NCI-H2107 (cell line): Measurements from ENCODE around the gene SLC22A8.
"Not testable (repeated sequence)": the region's sequence is repeated elsewhere in the genome, so short reads cannot be mapped to it uniquely, and the experiment has no call there.

Source experiments
- DNase-seq: peaks from one replicate; lab custom pipeline; 2025; lab: John Stamatoyannopoulos, UW

The SLC22A8 gene

DNA sequence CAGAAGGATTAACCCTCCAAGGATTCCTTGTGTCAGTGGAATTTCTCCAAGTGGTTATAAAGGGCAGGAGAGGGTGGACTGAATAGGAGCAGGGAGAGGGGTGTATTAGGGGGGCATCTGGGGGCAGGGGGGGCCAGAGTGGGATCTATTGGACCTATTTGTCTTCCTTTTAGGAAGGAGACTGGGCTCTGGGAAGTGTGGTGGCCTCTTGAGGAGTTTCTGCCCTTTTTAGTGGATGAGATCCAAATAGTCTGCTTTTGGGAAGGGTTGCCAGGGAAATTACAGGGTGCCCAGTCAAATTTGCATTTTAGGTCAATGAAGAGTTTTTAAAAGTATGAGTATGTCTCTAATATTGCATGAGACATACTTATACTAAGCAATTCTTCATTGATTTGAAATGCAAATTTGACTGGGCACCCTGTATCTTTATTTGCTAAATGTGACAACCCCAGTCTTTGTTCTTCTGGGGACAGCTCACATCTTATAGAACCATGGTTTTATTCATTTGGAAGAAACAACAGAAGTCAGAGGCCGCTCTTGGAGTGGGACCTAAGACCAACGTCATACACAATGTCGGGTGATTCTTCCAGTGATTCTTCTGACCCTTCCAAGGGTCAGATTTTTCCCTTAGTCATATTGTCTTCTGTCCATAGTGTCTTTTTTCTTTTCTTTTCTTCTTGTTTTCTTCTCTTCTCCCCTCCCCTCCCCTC lies 30.4 kb downstream of the SLC22A8 start:
- DNase-seq = no peak

DNA sequence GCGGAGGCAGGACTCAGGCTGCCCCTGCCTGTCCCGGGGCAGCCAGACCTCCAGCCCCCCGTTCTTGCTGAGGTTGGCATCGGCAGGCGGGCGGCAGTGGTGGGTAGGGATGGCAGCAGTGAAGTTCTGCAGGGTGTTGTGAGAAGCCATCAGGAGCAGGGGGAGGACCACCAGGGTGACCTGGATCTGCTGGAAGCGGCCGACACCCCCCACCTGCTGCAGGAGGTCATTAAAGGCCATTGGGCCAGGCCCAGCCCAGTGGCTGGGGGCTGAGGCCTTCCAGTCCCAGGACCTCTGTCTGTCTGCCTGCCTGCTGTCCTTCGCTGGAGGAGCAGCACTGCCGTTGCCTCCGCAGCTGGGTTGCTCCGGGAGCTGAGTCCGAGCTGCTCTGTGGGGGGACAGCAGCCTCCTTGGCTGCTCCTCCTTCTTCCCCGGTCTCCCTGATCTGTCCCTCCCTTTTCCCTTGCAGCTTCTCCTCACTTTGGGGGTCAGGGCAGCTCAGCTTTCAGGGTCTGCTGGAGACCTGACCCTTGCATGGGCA lies 31.1 kb downstream of the SLC22A8 start, which contains the start of gene SLC22A6:
SLC22A6 (minus strand) TSS at position 517 of the 541 bp plus-strand sequence; CDS start at position 240, 277 bp downstream.
- no peak for DNase-seq

DNA sequence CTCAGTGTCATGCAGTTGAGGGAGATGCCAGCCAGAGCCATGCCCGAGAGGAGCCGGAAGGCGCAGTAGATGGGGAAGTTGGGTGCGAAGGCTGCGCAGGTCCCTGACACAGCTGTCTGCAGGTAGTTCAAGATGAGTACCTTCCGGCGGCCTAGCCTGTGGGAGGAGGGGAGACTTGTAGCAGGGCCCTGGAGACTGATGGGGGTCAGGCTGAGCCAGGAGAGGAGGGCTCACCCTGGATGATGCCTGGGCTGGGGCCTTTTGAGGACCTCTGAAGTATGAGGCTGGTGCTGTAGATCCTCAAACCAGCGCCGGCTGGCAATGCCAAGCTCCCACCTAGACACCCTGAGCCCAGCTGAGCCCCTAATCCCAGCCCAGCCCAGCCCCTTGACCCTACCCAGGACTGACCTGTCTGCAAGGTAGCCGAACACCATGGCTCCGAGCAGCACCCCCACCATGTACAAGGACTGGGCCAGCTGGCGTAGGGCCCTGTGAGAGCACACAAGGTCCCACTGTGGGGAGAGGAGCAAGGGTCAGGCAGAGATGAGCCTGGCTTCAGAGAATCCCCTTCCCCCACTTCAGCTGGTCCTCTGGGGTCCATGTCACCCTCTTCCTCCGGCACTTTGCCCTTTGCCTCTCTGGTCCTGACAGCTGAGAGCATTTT lies 32.0 kb downstream of the SLC22A8 start:
- DNase-seq = no peak

DNA sequence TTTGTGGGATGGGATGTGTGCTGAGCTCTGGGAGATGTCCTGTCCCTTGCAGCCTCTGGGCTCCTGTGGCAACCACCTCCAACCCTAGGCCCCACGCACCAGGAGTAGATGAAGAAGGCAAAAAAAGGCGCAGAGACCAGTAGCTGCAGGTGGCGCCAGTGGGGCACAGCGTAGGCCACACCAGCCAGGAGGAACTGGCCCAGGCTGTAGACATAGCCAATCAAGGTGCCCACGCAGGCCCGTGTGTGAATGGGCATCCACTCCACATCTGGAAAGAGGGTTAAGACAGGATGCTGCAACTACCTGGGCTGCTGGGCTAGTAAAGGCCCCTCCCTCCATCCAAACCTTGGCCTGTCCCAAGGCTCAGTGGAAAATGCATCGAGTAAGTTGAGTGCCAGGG lies 33.9 kb downstream of the SLC22A8 start:
- DNase-seq = no peak

DNA sequence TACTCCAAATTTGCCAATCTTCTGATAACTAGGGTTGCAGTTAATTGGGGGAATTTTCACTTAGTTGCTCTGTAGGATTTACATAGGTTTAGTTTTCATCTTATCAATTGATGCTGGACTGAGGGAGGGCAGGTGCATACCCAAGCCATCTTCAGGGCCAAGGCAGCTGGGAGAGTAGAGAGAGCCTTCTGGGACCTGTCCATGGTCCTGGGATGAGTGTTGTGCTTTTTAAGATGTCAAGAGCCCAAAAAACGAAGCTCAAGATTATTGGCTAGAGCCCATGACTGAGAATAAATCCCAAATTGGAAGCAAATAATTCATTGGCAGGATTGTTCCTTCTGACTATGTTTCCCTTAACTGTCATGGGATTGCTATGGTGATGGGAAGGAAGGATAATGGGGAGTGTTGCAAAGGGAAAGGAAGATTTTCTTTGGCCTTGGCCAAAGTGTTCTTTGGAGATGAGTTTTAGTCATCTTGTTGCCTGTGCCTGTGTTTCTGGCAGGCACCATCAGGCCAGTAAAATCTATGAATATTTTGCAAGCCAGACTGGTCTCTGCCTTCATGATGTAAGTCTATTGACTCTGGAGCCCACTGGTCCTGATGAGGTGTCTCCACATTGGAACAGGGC lies 35.4 kb downstream of the SLC22A8 start:
- DNase-seq = no peak

DNA sequence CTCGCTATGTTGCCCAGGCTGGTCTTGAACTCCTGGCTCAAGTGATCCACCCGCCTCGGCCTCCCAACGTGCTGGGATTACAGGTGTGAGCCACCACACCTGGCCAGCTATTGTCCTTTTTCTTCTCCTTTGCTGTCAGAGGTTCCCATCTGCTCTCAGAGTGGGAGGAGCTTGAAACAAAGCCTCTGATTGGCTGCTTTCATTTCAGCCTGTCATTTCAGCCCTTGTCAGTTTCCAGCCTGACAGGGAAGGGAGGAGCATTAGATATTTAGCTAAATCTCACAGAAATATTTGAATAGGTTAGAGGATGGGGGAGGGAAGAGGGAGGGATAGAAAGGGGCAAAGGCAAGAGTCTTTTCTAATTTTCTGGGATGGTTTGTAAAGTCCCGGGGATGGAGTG lies 39.5 kb downstream of the SLC22A8 start:
- DNase-seq = no peak

DNA sequence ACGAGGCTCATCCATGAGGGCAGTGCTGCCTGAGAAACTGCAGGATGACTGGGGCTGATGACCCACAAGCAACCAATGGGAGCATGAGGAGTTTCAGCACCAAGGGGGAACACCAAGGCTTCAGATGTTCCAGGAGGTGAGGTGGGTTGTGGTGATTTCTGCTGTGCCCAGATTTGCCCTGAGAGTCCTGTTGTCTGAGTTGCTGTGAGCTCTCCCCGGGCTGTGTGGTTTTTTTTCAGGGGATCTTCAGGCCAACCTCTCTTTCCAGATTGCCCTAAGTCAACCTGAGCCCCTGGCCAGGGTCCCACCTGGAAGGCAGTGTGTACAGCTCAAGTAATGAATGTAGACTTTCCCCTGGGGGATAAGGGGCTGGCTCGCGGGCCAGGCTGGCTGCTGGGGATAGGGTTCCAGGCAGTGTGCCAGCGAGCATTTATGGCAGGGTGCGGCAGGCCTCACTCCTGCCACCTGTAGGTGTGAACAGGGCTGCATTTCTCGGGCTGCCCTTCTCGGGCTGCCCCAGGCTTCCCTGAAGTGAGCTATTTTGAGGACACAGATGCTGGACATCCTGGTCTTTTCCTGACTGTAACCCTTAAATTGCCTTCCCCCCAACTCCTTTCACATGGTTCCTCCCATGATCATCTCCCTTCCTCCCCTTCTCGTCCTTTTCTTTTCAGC lies 40.7 kb downstream of the SLC22A8 start:
- peak; percentile 56 for DNase-seq

DNA sequence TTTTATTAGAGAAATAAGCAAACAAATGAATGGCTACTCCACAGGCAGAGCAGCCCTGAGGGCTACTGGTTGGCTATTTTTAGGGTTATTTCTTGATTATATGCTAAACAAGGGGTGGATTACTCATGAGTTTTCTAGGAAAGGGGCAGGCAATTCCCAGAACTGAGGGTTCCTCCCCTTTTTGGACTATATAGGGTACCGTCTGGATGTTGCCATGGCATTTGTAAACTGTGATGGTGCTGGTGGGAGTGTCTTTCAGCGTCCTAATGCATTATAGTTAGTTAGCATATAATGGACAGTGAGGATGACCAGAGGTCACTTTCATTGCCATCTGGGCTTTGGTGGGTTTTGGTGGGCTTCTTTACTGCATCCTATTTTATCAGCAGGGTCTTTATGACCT lies 50.1 kb downstream of the SLC22A8 start:
- no peak for DNase-seq

DNA sequence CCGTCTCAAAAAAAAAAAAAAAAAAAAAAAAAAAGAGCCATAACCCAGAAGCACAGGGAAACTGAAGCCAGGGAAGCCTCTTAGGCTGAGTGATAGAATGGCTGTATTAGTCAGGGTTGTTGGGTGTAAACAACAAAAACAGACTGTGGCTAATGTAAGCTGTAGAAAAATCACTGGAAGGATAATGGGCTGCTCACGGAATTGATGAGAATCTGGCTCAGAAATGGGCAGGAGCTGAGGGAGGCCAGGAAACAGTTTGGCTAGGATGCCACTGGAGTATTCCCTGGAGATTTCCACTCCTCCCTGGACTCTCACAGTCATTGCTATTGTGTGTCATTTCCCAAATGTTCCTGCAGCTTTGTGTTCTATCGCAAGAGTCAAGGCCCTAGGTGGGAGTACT lies 53.2 kb downstream of the SLC22A8 start:
- no peak for DNase-seq

DNA sequence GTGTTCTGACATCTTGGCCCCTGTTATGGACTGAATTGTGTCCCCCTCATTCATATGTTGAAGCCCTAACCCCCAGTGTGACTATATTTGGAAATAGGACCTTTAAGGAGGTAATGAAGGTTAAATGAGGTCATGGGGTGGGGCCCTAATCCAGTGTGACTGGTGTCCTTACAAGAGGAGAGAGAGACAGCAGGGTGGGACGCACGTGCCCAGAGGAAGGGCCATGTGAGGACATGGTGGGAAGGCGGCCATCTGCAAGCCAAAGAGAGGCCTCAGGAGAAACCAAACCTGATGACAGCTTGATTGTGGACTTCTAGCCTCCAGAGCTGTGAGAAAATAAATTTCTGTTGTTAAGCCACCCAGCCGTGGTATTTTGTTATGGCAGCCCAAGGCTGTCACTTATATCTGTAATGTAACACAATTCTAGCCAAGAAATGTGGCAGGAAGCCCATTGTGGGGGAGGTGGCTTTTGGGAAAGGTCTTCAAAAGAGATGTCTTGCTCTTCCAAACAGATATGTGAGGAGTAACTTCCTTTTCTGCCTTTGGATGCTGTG lies 54.5 kb downstream of the SLC22A8 start:
- DNase-seq = no peak

DNA sequence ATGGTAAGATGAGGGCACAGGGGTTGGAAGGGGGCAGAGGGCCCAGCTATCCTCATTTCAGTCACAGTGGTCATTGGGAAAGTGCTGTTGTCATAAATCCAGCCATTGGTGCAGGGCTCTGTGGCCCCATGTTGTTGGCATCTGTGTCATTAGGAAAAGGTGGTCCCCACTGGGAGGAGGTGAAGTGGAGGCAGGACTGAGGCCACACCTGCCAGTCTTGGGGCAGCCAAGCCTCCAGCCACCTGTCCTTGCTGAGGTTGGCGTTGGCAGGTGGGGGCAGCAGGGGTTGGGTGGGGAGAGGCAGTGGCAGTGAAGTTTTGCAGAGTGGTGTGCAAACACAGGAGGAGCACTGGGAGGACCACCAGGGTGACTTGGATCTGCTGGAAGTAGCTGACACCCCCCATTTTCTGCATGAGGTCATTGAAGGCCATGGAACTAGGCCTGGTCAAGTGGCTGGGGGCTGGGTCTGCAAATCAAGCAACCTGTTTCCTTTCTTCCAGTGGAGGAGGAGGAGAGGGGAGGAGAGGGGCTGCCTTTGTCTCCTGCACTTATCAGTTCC lies 56.1 kb downstream of the SLC22A8 start:
- DNase-seq = no peak

DNA sequence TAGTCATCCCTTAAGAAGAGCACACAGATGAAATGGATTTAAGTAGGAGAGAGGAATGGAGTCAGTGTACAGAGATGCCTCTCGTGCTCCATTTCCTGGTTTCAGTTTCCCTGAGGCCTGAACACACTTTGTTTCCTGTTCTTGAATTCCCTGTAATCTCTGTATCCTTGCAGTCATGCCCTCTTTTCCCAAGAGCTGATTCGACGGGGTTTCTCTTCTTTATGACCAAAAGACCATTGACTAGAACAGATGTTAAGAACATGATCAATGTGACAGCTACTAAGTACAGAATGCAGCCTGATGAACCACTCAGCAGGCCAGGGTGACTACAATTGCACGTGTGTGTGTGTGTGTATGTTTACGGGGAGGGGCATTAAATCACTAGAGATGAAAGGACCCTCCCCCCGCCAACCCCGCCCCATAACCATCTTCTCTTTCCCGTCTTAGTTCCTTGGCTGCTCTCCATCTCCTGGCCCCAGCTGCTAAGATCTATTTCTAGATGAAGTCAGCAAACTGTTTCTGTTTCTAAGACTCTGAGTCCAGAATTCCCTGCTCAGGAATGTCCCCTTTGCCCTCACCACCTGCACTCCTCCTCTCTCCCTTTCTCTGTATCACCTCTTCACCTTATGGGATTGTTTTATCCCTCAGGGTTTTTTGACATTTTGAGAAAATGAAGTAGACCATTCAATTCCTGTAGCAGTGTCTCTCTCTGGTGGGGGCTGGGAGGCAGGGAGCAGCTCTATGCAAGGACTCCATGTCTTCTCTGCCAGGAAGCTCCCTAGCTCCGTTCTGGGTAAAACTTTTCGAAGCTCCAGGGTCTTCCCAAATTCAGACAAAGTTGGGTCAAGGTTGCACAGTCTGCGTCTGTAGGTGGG lies 56.9 kb downstream of the SLC22A8 start:
- DNase-seq = no peak

DNA sequence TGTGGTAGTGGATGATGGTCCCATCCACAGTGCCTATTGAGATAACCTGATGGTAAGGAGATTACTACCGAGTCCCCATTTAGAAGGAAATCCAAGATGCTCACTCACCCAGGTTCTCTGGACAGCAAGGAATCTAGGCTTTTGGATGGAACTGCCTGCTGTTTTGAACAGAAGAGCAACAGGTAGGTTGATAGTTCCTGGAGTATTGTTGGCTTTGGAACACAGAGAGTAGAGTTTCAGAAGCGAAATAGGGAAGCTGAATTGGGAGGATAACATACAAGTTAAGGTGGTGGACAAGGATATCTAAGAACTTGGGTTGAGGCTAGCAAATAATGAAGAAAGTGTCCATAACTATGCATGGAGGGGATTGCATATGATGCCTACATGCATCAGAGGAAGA lies 58.5 kb downstream of the SLC22A8 start:
- DNase-seq = no peak

DNA sequence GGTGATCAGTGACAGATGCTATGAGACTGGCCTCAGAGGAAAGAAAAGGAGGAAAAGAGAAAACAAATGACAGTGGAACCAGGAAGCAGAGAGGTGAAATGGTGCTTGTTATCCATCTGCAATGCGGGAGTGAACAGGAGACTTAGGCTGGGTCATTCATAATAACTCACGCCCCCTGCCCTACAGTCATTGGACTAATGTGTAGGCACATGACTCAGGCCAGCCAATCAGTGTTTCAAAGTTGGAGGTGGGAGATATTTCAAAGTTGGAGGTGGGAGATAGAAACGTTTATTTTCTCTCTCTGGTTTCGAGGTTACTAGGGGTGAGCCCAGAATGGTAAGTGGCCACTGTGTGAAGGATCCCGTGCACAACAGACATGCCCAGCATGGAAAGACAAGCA lies 61.2 kb downstream of the SLC22A8 start:
- DNase-seq = no peak

DNA sequence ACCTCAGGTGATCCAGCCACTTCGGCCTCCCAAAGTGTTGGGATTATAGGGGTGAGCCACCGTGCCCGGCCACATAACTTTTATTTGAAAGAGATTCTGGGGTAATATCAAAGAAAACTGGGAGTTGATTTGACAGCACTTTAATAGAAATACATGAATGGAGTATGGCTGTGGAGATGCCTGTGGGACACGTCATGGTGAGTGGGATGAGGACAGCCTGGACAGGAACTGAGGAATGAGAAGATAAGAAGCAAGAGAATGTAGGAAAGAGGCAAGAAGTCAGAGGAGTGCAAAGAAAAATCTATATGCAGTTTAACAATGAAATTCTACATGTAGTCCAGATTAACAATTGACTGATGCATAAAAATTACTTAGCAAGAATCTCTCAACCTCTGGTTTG lies 61.8 kb downstream of the SLC22A8 start:
- no peak for DNase-seq

DNA sequence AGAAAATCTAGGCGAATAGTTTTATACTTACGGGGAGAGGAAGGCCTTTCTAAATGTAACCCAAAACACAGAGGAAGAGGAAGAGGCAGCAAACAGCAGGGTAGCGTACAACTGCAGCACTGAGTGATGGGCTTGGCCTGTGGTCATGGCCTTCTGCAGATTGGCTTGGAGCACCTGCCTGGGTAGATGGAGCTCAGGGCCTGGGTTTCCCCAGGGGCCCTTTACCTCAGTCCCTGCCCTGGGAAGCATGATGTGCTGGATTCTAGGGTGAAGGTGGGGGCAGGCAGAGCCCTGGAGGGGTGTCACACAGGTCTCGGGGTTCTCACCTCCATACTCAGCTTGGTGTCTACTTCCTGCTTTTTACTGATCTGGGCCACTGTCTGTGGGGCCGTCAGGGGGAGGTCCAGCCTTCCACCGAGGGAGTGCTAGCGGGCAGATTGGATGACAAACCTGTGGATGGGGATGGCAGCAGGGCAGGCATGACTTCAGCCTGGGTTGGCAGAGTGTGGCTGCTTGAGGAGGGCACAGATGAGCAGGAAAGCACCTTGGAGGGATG lies 66.8 kb downstream of the SLC22A8 start:
- no peak for DNase-seq

DNA sequence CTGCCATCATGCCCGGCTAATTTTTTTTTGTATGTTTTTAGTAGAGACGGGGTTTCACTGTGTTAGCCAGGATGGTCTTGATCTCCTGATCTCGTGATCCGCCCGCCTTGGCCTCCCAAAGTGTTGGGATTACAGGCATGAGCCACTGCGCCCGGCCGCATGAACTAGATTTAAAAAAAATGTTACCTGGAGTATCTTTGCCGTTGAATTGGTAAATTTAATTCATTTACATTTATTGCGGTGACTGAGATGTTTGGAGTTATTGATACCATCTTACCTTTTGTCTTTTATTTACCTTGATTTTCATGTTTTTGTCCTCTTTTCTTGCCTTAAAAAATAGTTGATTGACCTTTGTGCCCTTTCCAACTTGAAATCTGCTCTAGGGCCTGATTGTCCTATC lies 70.1 kb downstream of the SLC22A8 start:
- DNase-seq = not testable (repeated sequence)
